Uterus (tissue), 4 donors: ENCODE results near the gene FGFR3. TPM values are rescaled to one million over a fixed set of nuclear protein-coding genes. Genes with fewer than 3 reads are reported as not detected.

Experiments used
- DNase-seq, 2 donors: peaks; one replicate each; pipeline ENCODE4 v3.0.0-alpha.2; 2019 to 2020
- H3K27ac ChIP-seq, 2 donors: fragments of 200-600 bp; sonication (generic); 1 replicate in 1 of 2; 2 replicates in 1 of 2; pipeline ENCODE4 v1.5.1; 2016 to 2018
- H3K27me3 ChIP-seq, 2 donors: fragments of 200-600 bp; sonication (generic); one replicate each; pipeline ENCODE4 v1.5.1; 2018 to 2019; ENCODE audit warnings: control low read depth in 1 of 2
- H3K36me3 ChIP-seq, 2 donors: fragments of 200-600 bp; sonication (generic); one replicate each; pipeline ENCODE4 v1.5.1; 2019; ENCODE audit warnings: control low read depth in 1 of 2
- H3K4me1 ChIP-seq, 2 donors: fragments of 200-600 bp; sonication (generic); one replicate each; pipeline ENCODE4 v1.5.1; 2018 to 2019; ENCODE audit warnings: control low read depth in 1 of 2
- H3K4me3 ChIP-seq, 2 donors: fragments of 200-600 bp; sonication (generic); 1 replicate in 1 of 2; 2 replicates in 1 of 2; pipeline ENCODE4 v1.5.1; 2018 to 2019; ENCODE audit warnings: mild to moderate bottlenecking in 1 of 2
- H3K9me3 ChIP-seq, 2 donors: fragments of 200-600 bp; sonication (generic); one replicate each; pipeline ENCODE4 v1.5.1; 2019; ENCODE audit warnings: control low read depth in 1 of 2
- POLR2A ChIP-seq, 2 donors: fragments of 450-650 bp; IDR thresholded peaks; one replicate each; pipeline ENCODE4 v1.6.1; 2016; ENCODE audit warnings: antibody characterized with exemption in 2 of 2, mild to moderate bottlenecking in 1 of 2, moderate library complexity in 1 of 2
- intact Hi-C: fragments of 100-400 bp; cut with DNase I; formaldehyde crosslinking; loops from one replicate; pipeline ENCODE4 v1.15.1; 2023; ENCODE audit warnings: low total_unique reads
- total RNA-seq, 4 donors: library from RNA; depleted of rRNA in 3 of 4; stranded (reverse); fragments of >200 nt in 3 of 4; gene quantifications; one replicate each; pipeline versions ENCODE4 v1.1.0 to v1.2.4, GENCODE V29; 2014 to 2023
- TF ChIP-seq, protein P1 (sequence below), 4 experiments: fragments of 200-600 bp in 2 of 4; fragments of 450-650 bp in 2 of 4; sonication (generic) in 2 of 4; IDR thresholded peaks; one replicate each; pipeline ENCODE4 v1.5.1; 2016 to 2019; ENCODE audit warnings: antibody characterized with exemption in 4 of 4, mild to moderate bottlenecking in 2 of 4, moderate library complexity in 1 of 4
- donor health status: DM: yes; HTN: yes; CAD: no.

FGFR3 gene
- total RNA-seq, 4 donors from 2014 or later: 0.29 to 6.4 (median 4.3) TPM

DNA sequence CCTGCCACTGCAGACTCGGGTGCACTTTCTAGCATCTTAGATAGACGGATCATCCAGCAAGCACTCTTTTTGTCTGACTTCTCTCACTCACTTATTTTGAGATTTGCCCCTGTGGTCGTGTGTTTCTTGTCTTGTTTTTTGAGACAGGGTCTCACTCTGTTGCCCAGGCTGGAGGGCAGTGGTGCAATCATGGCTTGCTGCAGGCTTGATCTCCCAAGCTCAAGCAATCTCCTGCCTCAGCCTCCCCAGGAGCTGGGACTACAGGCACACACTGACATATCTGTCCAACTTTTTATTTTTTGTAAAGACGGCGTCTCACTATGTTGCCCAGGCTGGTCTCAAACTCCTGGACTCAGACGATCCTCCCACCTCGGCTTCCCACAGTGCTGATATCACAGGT is 26.7 kb downstream of the FGFR3 start:
- no peaks in the 10 kb centered on the region for H3K4me1 ChIP-seq
- no peak for DNase-seq
- H3K4me3 ChIP-seq: no peak overlapping the region
- TF ChIP-seq POLR2A (IDR thresholded peaks at IDR 0.05): no peak
- TF ChIP-seq, protein P1, sequence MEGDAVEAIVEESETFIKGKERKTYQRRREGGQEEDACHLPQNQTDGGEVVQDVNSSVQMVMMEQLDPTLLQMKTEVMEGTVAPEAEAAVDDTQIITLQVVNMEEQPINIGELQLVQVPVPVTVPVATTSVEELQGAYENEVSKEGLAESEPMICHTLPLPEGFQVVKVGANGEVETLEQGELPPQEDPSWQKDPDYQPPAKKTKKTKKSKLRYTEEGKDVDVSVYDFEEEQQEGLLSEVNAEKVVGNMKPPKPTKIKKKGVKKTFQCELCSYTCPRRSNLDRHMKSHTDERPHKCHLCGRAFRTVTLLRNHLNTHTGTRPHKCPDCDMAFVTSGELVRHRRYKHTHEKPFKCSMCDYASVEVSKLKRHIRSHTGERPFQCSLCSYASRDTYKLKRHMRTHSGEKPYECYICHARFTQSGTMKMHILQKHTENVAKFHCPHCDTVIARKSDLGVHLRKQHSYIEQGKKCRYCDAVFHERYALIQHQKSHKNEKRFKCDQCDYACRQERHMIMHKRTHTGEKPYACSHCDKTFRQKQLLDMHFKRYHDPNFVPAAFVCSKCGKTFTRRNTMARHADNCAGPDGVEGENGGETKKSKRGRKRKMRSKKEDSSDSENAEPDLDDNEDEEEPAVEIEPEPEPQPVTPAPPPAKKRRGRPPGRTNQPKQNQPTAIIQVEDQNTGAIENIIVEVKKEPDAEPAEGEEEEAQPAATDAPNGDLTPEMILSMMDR (IDR thresholded peaks at IDR 0.05): no peak
- no peaks in the 10 kb centered on the region for H3K27me3 ChIP-seq
- no peaks in the 10 kb centered on the region for H3K36me3 ChIP-seq
- no peaks in the 10 kb centered on the region for H3K9me3 ChIP-seq
- intact Hi-C loops: no loop called here
- no peak overlapping the region for H3K27ac ChIP-seq

DNA sequence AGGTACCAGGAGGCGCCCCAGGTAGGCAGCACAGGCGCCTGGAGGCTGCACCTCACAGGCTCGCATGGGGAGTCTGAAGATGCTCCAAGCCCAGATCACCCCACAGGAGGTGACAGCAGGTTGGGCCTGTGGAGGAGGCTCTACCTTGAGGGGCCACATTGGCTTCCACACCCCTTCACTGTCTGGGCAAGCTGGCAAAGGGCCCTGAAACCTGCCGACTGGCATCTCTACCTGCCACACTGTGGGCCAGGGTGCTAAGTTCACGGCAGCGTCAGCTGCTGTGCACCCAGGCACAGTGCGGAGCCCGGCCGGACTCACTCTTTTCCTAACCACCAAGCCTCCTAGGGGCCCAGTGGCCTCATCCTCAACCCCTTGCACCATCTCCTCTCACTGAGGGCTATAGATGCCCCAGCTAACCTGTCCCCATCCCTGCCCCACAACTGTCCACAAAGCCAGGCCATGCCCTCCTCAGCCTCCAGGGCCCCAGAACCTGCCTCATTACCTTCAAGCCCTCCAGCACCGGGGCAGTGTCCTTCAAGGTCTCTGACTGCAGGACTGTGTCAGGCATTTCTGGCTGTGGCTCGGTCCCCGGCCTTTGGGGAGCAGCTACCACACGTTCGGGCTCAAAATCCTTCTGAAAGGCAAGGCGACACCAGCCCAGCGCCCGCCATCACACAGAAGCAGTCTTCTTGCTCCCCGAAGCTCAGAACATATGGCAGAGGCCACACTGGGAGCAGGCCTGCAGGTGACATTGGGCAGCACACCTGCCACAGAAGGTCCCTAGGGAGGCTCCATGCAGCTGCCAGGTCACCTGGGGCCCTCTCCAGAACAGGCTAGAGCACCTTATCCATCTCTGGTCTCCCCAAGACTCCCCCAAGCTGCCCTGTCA is 28.8 kb downstream of the FGFR3 start:
- no peak overlapping the region for H3K27ac ChIP-seq
- intact Hi-C loops: no loop called here
- no peaks in the 10 kb centered on the region for H3K36me3 ChIP-seq

DNA sequence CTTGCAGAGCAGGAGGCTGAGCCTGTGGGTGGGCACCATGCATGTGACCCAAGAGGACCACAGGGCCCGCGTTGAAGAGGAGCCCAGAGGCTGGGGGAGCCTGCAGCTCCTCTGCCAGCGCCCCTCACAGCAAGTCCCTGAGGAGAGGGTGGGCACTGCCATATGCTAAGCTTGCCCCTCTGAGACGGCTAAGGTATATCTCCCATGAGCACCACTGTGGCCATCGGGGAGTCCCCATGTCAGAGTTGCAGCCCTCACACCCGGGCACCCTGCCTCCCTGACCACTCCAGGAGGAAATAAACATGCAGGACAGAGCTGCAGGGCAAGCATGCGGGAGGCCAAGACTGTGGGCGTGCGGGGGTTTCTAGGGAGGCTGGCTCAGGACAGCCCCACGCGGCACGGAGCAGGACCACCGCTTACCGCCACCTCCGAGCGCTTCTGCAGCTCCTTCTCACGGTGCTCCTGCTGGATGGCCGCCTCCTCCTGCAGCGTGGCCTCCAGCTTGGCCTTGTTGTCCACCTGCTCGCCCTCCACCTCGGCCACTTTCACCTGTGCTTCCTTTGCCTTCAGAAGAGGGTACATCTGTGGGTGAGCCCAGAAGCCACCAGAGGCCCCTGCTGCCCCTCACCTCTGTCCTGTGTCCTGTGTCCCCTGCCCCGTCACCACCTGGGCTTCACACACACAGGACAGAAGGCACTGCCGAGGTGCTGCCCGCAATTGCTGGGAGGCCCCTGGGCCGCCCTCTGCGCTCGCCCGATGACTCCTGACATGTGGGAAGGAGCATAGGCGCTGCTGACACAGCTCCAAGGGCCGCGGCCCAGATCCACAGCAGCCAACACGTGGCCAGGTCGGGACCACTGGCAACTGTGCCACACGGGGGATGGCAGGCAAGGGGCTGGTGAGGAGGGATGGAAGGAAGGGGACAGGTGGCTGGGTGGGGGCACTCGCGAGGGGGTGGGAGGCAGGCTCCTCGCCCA is 29.8 kb downstream of the FGFR3 start:
- Histone ChIP-seq H3K9me3 (no peaks in the 10 kb centered on the region), H3K36me3 (no peaks in the 10 kb centered on the region), H3K27me3 (no peaks in the 10 kb centered on the region), H3K27ac (no peak overlapping the region), H3K4me3 (no peak overlapping the region), H3K4me1 (no peaks in the 10 kb centered on the region)
- no peak for TF ChIP-seq POLR2A (IDR thresholded peaks at IDR 0.05)
- TF ChIP-seq, protein P1 (IDR thresholded peaks at IDR 0.05): no peak
- DNase-seq: no peak
- intact Hi-C loops: no loop called here

More for the DNA sequence above, 28.8 kb downstream of the FGFR3 start:
- Histone ChIP-seq H3K9me3 (no peaks in the 10 kb centered on the region), H3K4me3 (no peak overlapping the region), H3K27me3 (no peaks in the 10 kb centered on the region), H3K4me1 (no peaks in the 10 kb centered on the region)
- no peak for TF ChIP-seq POLR2A (IDR thresholded peaks at IDR 0.05)
- TF ChIP-seq, protein P1 (IDR thresholded peaks at IDR 0.05): no peak
- DNase-seq: no peak

- Histone ChIP-seq H3K27ac (no peak overlapping the region), H3K27me3 (no peaks in the 10 kb centered on the region), H3K36me3 (no peaks in the 10 kb centered on the region), H3K4me3 (no peak overlapping the region), H3K9me3 (no peaks in the 10 kb centered on the region), H3K4me1 (no peaks in the 10 kb centered on the region)
- intact Hi-C loops: no loop called here
- TF ChIP-seq POLR2A (IDR thresholded peaks at IDR 0.05): no peak
- TF ChIP-seq, protein P1 (IDR thresholded peaks at IDR 0.05): no peak
- DNase-seq: no peak
Measured at GRCh38 chr4:1823545-1823932, 30.4 kb downstream of the FGFR3 start.
